SK-N-SH (cell line): ENCODE measurements around the gene NEU2. TPM values are rescaled to one million over a fixed set of nuclear protein-coding genes. Genes with fewer than 3 reads are reported as not detected.

Source experiments
- CTCF ChIA-PET: fragments of 300-600, 350-600 bp; formaldehyde crosslinking; extraction: SDS; loops from one replicate; lab custom pipeline; 2021; lab: Yijun Ruan, JAX
- POLR2A ChIA-PET: fragments of 350-600 bp; sonication (Branson Sonifier 250); formaldehyde crosslinking; extraction: SDS; loops from one replicate; lab custom pipeline; 2020; ENCODE audit warnings: antibody characterized with exemption, inconsistent platforms; lab: Yijun Ruan, JAX
- DNase-seq: peaks from one replicate; pipeline ENCODE4 v3.0.0; 2012
- H2AFZ ChIP-seq: fragments of 200-600 bp; sonication (generic); 2 replicates; pipeline ENCODE4 v1.8.1; 2016; ENCODE audit warnings: antibody characterized with exemption, mild to moderate bottlenecking, low read depth
- H3F3A ChIP-seq: fragments of 200-600 bp; sonication (generic); replicated peaks from 2 replicates; pipeline ENCODE3; 2016; ENCODE audit warnings: antibody characterized with exemption, mild to moderate bottlenecking; ENCODE audit not compliant: insufficient read depth
- H3K27ac ChIP-seq, 2 experiments: fragments of 200-500 bp in 1 of 2; fragments of 200-600 bp in 1 of 2; sonication (Bioruptor generic) in 1 of 2; sonication (generic), shearing (Covaris generic) in 1 of 2; 2 replicates each; pipeline versions ENCODE4 v1.5.1 to v1.6.1; 2014 to 2016; ENCODE audit warnings: low read depth in 2 of 2, inconsistent platforms in 1 of 2, low read length in 1 of 2, mild to moderate bottlenecking in 1 of 2, mixed read lengths in 1 of 2
- H3K27me3 ChIP-seq: fragments of 200-600 bp; sonication (generic), shearing (Covaris generic); 2 replicates; pipeline ENCODE4 v1.6.1; 2016; ENCODE audit warnings: mixed run types; ENCODE audit not compliant: insufficient read depth
- H3K36me3 ChIP-seq, 2 experiments: fragments of 200-500 bp in 1 of 2; fragments of 200-600 bp in 1 of 2; sonication (Bioruptor generic) in 1 of 2; sonication (generic) in 1 of 2; replicated peaks in 1 of 2; 2 replicates each; pipeline versions ENCODE3 to v1.5.1; 2014 to 2016; ENCODE audit warnings: low read length in 1 of 2, mild to moderate bottlenecking in 1 of 2; ENCODE audit not compliant: insufficient read depth in 2 of 2, control insufficient read depth in 1 of 2
- H3K4me1 ChIP-seq, 2 experiments: fragments of 200-500 bp in 1 of 2; fragments of 200-600 bp in 1 of 2; sonication (Bioruptor generic) in 1 of 2; sonication (generic), shearing (Covaris generic) in 1 of 2; 2 replicates each; pipeline versions ENCODE4 v1.5.1 to v1.6.1; 2014 to 2016; ENCODE audit warnings: low read depth in 1 of 2, low read length in 1 of 2, mixed run types in 1 of 2; ENCODE audit not compliant: insufficient read depth in 2 of 2, control insufficient read depth in 1 of 2
- H3K4me2 ChIP-seq: fragments of 200-600 bp; sonication (generic), shearing (Covaris generic); 2 replicates; pipeline ENCODE4 v1.6.1; 2017; ENCODE audit warnings: mixed run types
- H3K4me3 ChIP-seq, 2 experiments: fragments of 200-500 bp in 1 of 2; fragments of 200-600 bp in 1 of 2; sonication (Bioruptor generic) in 1 of 2; sonication (generic), shearing (Covaris generic) in 1 of 2; 2 replicates each; pipeline versions ENCODE4 v1.5.1 to v1.8.1; 2014 to 2016; ENCODE audit warnings: low read depth in 2 of 2, inconsistent platforms in 1 of 2, low read length in 1 of 2, mild to moderate bottlenecking in 1 of 2, mixed read lengths in 1 of 2, moderate library complexity in 1 of 2
- H3K79me2 ChIP-seq: fragments of 200-600 bp; sonication (generic); 2 replicates; pipeline ENCODE4 v1.8.1; 2017; ENCODE audit warnings: mild to moderate bottlenecking; ENCODE audit not compliant: insufficient read depth
- H3K9ac ChIP-seq: fragments of 200-600 bp; sonication (generic); 2 replicates; pipeline ENCODE4 v1.6.1; 2017; ENCODE audit warnings: mixed run types
- H3K9me2 ChIP-seq: fragments of 200-600 bp; sonication (generic); 2 replicates; pipeline ENCODE4 v1.6.1; 2017; ENCODE audit warnings: mixed run types
- H3K9me3 ChIP-seq: fragments of 200-600 bp; sonication (generic); 2 replicates; pipeline ENCODE4 v1.6.1; 2017; ENCODE audit warnings: mixed run types, mild to moderate bottlenecking, moderate library complexity
- H4K20me1 ChIP-seq: fragments of 200-600 bp; sonication (generic); 2 replicates; pipeline ENCODE4 v1.6.1; 2017; ENCODE audit warnings: mild to moderate bottlenecking, mixed run types; ENCODE audit not compliant: insufficient read depth
- FOSL2 ChIP-seq: IDR thresholded peaks from 2 replicates; pipeline ENCODE4 v1.4.0; 2012; ENCODE audit warnings: low read depth, mild to moderate bottlenecking, moderate library complexity, borderline replicate concordance
- GATA2 ChIP-seq: sonication (generic); formaldehyde crosslinking; IDR thresholded peaks from 2 replicates; pipeline ENCODE4 v1.5.0; 2020; ENCODE audit warnings: mild to moderate bottlenecking, missing genetic modification reagents
- IRF3 ChIP-seq: fragments of 150-350 bp; IDR thresholded peaks from 2 replicates; pipeline ENCODE4 v1.6.1; 2016; ENCODE audit warnings: mild to moderate bottlenecking, low read depth, low read length
- MXI1 ChIP-seq: IDR thresholded peaks from 2 replicates; pipeline ENCODE4 v1.6.1; 2012; ENCODE audit warnings: mild to moderate bottlenecking, low read depth, low read length, improper control_type of control experiment
- NFIC ChIP-seq: IDR thresholded peaks from 2 replicates; pipeline ENCODE4 v1.4.0; 2012; ENCODE audit warnings: borderline replicate concordance
- NRF1 ChIP-seq: IDR thresholded peaks from 2 replicates; pipeline ENCODE4 v1.6.1; 2012; ENCODE audit warnings: low read depth, mild to moderate bottlenecking, low read length
- POLR2AphosphoS5 ChIP-seq: IDR thresholded peaks from 2 replicates; pipeline ENCODE4 v1.6.1; 2012; ENCODE audit warnings: low read depth, low read length
- RXRA ChIP-seq: IDR thresholded peaks from 2 replicates; pipeline ENCODE4 v1.4.0; 2012; ENCODE audit warnings: low read depth, mild to moderate bottlenecking, borderline replicate concordance
- SIN3A ChIP-seq: IDR thresholded peaks from 2 replicates; pipeline ENCODE4 v1.6.1; 2012; ENCODE audit warnings: low read depth, mild to moderate bottlenecking, low read length, moderate library complexity, borderline replicate concordance
- TEAD4 ChIP-seq: IDR thresholded peaks from 2 replicates; pipeline ENCODE4 v1.4.0; 2012; ENCODE audit warnings: mild to moderate bottlenecking, borderline replicate concordance; ENCODE audit not compliant: insufficient read depth
- YY1 ChIP-seq: IDR thresholded peaks from 2 replicates; pipeline ENCODE4 v1.4.0; 2012; ENCODE audit warnings: low read depth, mild to moderate bottlenecking
- WGBS: methylation state at CpG from one replicate; pipeline ENCODE4 v1.1.6; 2017; ENCODE audit warnings: low lambda C conversion rate; 5-methylcytosine and 5-hydroxymethylcytosine counted together
- polyA plus RNA-seq, 3 experiments: library from polyadenylated mRNA; depleted of rRNA; stranded (reverse); fragments of >200 nt; gene quantifications; 2 replicates each; pipeline ENCODE4 v1.2.3, GENCODE V29; 2012
- TF ChIP-seq, protein P1 (sequence below): IDR thresholded peaks from 2 replicates; pipeline ENCODE4 v1.4.0; 2012; ENCODE audit warnings: low read depth
- TF ChIP-seq, protein P2 (sequence below): fragments of 200-600 bp; sonication (generic); IDR thresholded peaks from 2 replicates; pipeline ENCODE4 v1.6.1; 2017; ENCODE audit warnings: antibody characterized with exemption, mild to moderate bottlenecking, moderate library complexity

NEU2 gene
- polyA plus RNA-seq, 1 of the 3 experiments (the other 2 are of a cell fraction) = not detected

- POLR2A ChIA-PET = no interaction called here
- TF ChIP-seq, protein P1, sequence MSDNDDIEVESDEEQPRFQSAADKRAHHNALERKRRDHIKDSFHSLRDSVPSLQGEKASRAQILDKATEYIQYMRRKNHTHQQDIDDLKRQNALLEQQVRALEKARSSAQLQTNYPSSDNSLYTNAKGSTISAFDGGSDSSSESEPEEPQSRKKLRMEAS = no peak
- TF ChIP-seq POLR2AphosphoS5 = no peak
- TF ChIP-seq NFIC = no peak
- TF ChIP-seq TEAD4 = no peak
- TF ChIP-seq NRF1 = no peak
- no peak for TF ChIP-seq YY1
- TF ChIP-seq GATA2 (CRISPR knock-in tag) = no peak
- TF ChIP-seq SIN3A = no peak
- TF ChIP-seq RXRA = no peak
- no peak for TF ChIP-seq FOSL2
- TF ChIP-seq IRF3 = no peak
- TF ChIP-seq MXI1 = no peak
- TF ChIP-seq, protein P2, sequence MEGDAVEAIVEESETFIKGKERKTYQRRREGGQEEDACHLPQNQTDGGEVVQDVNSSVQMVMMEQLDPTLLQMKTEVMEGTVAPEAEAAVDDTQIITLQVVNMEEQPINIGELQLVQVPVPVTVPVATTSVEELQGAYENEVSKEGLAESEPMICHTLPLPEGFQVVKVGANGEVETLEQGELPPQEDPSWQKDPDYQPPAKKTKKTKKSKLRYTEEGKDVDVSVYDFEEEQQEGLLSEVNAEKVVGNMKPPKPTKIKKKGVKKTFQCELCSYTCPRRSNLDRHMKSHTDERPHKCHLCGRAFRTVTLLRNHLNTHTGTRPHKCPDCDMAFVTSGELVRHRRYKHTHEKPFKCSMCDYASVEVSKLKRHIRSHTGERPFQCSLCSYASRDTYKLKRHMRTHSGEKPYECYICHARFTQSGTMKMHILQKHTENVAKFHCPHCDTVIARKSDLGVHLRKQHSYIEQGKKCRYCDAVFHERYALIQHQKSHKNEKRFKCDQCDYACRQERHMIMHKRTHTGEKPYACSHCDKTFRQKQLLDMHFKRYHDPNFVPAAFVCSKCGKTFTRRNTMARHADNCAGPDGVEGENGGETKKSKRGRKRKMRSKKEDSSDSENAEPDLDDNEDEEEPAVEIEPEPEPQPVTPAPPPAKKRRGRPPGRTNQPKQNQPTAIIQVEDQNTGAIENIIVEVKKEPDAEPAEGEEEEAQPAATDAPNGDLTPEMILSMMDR = no peak; the same call in 1 of the 2 replicates
Measured at GRCh38 chr2:233061591-233062450, 29.3 kb downstream of the NEU2 start.

More at GRCh38 chr2:233061591-233062450, 29.3 kb downstream of the NEU2 start:
- CTCF ChIA-PET = interaction anchor here (0.7 to 1.5 kb wide), 5 partner anchors 8 to 189 kb away, joined by 3 to 4 read pairs (median 4); no protein-coding TSS in a partner anchor
- no peak overlapping the region for H3K4me2 ChIP-seq
- no peaks in the 10 kb centered on the region for H3K27me3 ChIP-seq
- no peaks in the 10 kb centered on the region for H4K20me1 ChIP-seq
- no peaks in the 10 kb centered on the region for H3F3A ChIP-seq
- H3K9ac ChIP-seq = no peak overlapping the region
- no peaks in the 10 kb centered on the region for H3K9me2 ChIP-seq
- no peaks in the 10 kb centered on the region for H3K36me3 ChIP-seq
- no peaks in the 10 kb centered on the region for H3K9me3 ChIP-seq
- H3K4me3 ChIP-seq = no peak overlapping the region
- no peak overlapping the region; a peak in 1 of 4 replicates for H3K27ac ChIP-seq
- DNase-seq = peak; percentile 48
- H3K79me2 ChIP-seq = no peaks in the 10 kb centered on the region
- WGBS = 73% methylated on average over 8 of the region's 12 CpGs
- no peak overlapping the region for H2AFZ ChIP-seq
- H3K4me1 ChIP-seq = peaks cover 0 to 23% of the 10 kb centered on the region in 2 experiments; a peak in 1 of 4 replicates
